ENCODE results near the gene MUC2. TPM values are rescaled to one million over a fixed set of nuclear protein-coding genes. Genes with fewer than 3 reads are reported as not detected.

MUC2 gene
- total RNA-seq, 1 donor from 2014 or later: not detected

- TF ChIP-seq CTCF (conservative IDR thresholded peaks at IDR 0.05; ENCODE audit: low read depth, low read length): no peak
- no peak overlapping the region for H3K4me3 ChIP-seq (ENCODE audit: low read depth, low read length)
- no peak for DNase-seq (ENCODE audit: low read depth)
These were observed 1.4 kb upstream of the MUC2 start for GRCh38 chr11:1073261-1073724.

GRCh38 chr11:1073851-1074243, 827 bp upstream of the MUC2 start:
- no peak overlapping the region for H3K4me3 ChIP-seq (ENCODE audit: low read depth, low read length)
- DNase-seq (ENCODE audit: low read depth): no peak
- TF ChIP-seq CTCF (conservative IDR thresholded peaks at IDR 0.05; ENCODE audit: low read depth, low read length): no peak

GRCh38 chr11:1075341-1075911, 752 bp downstream of the MUC2 start:
- DNase-seq (ENCODE audit: low read depth): no peak
- no peak overlapping the region for H3K4me3 ChIP-seq (ENCODE audit: low read depth, low read length)
- no peak for TF ChIP-seq CTCF (conservative IDR thresholded peaks at IDR 0.05; ENCODE audit: low read depth, low read length)

GRCh38 chr11:1076061-1076665, 1.5 kb downstream of the MUC2 start:
- no peak for TF ChIP-seq CTCF (conservative IDR thresholded peaks at IDR 0.05; ENCODE audit: low read depth, low read length)
- H3K4me3 ChIP-seq (ENCODE audit: low read depth, low read length): no peak overlapping the region
- DNase-seq (ENCODE audit: low read depth): no peak

GRCh38 chr11:1077033-1077416, 2.4 kb downstream of the MUC2 start:
- no peak for DNase-seq (ENCODE audit: low read depth)
- H3K4me3 ChIP-seq (ENCODE audit: low read depth, low read length): no peak overlapping the region
- no peak for TF ChIP-seq CTCF (conservative IDR thresholded peaks at IDR 0.05; ENCODE audit: low read depth, low read length)

- no peak for DNase-seq (ENCODE audit: low read depth)
- H3K4me3 ChIP-seq (ENCODE audit: low read depth, low read length): no peak overlapping the region
- TF ChIP-seq CTCF (conservative IDR thresholded peaks at IDR 0.05; ENCODE audit: low read depth, low read length): no peak
These were observed 2.9 kb downstream of the MUC2 start for GRCh38 chr11:1077417-1078119.
